Esophagus muscularis mucosa (tissue), 4 donors: ENCODE results near the gene ETNK1.

Experiments
- EP300 ChIP-seq: sonication (generic); formaldehyde crosslinking; IDR thresholded peaks from one replicate; pipeline ENCODE4 v1.6.1; 2017; ENCODE audit warnings: antibody characterized with exemption
- POLR2A ChIP-seq: fragments of 450-650 bp; IDR thresholded peaks from one replicate; pipeline ENCODE4 v1.6.1; 2017; ENCODE audit warnings: antibody characterized with exemption, moderate library complexity, mild to moderate bottlenecking, low read depth
- POLR2AphosphoS5 ChIP-seq, 2 donors: sonication (generic); formaldehyde crosslinking; IDR thresholded peaks; one replicate each; pipeline ENCODE4 v1.6.1; 2017; ENCODE audit warnings: antibody characterized with exemption in 2 of 2
- TF ChIP-seq, protein P1 (sequence below), 3 experiments: fragments of 200-600 bp in 2 of 3; fragments of 450-650 bp in 1 of 3; sonication (generic) in 2 of 3; IDR thresholded peaks; one replicate each; pipeline ENCODE4 v1.5.1; 2017 to 2019; ENCODE audit warnings: antibody characterized with exemption in 3 of 3, mild to moderate bottlenecking in 2 of 3, moderate library complexity in 1 of 3

DNA sequence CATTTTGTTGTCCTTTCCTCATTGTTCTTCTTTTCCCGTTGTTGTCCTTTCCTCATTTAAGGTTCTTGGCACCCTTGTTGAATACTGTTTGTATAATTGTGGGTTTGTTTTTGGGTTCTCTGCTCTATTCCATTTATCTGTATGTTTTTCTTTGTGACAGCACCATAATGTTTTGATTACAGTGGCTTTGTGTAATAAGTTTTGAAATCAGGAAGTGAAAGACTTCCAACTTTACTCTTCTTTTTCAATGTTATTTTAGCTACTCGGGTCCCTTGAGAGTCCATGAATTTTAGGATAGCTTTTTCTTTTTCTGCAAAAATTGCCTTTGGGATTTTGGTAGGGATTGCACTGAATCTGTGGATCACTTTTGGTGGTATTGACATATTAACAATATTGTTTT is 28.1 kb downstream of the ETNK1 start:
- no peak for TF ChIP-seq EP300
- TF ChIP-seq, protein P1, sequence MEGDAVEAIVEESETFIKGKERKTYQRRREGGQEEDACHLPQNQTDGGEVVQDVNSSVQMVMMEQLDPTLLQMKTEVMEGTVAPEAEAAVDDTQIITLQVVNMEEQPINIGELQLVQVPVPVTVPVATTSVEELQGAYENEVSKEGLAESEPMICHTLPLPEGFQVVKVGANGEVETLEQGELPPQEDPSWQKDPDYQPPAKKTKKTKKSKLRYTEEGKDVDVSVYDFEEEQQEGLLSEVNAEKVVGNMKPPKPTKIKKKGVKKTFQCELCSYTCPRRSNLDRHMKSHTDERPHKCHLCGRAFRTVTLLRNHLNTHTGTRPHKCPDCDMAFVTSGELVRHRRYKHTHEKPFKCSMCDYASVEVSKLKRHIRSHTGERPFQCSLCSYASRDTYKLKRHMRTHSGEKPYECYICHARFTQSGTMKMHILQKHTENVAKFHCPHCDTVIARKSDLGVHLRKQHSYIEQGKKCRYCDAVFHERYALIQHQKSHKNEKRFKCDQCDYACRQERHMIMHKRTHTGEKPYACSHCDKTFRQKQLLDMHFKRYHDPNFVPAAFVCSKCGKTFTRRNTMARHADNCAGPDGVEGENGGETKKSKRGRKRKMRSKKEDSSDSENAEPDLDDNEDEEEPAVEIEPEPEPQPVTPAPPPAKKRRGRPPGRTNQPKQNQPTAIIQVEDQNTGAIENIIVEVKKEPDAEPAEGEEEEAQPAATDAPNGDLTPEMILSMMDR (IDR thresholded peaks at IDR 0.05), result no peak
- TF ChIP-seq POLR2AphosphoS5 (IDR thresholded peaks at IDR 0.05), result no peak
- TF ChIP-seq POLR2A, result no peak
